Vagina (tissue), 2 donors: ENCODE data around the gene TRA2A.

Source experiments
- CTCF ChIP-seq, 3 experiments: fragments of 450-650 bp in 2 of 3; fragments of 200-600 bp in 1 of 3; sonication (generic) in 1 of 3; IDR thresholded peaks; one replicate each; pipeline ENCODE4 v1.5.1; 2017 to 2019; ENCODE audit warnings: antibody characterized with exemption in 3 of 3, mild to moderate bottlenecking in 2 of 3, moderate library complexity in 2 of 3
- POLR2A ChIP-seq, 2 donors: fragments of 450-650 bp; IDR thresholded peaks; one replicate each; pipeline ENCODE4 v1.6.1; 2017; ENCODE audit warnings: antibody characterized with exemption in 2 of 2, mild to moderate bottlenecking in 2 of 2, moderate library complexity in 2 of 2
- POLR2AphosphoS5 ChIP-seq, 2 donors: sonication (generic); formaldehyde crosslinking; IDR thresholded peaks; one replicate each; pipeline ENCODE4 v1.9.0; 2017; ENCODE audit warnings: antibody characterized with exemption in 2 of 2, mild to moderate bottlenecking in 2 of 2, low read depth in 1 of 2; ENCODE audit not compliant: insufficient read depth in 1 of 2

GRCh38 chr7:23529262-23529859 is 2.4 kb downstream of the TRA2A start:
- TF ChIP-seq POLR2A (IDR thresholded peaks at IDR 0.05) (no peak), CTCF (IDR thresholded peaks at IDR 0.05) (no peak), POLR2AphosphoS5 (IDR thresholded peaks at IDR 0.05; ENCODE audit: insufficient read depth in 1 of 2, low read depth in 1 of 2) (no peak)
